ENCODE data around the gene ATAD3A. TPM values are rescaled to one million over a fixed set of nuclear protein-coding genes. Genes with fewer than 3 reads are reported as not detected.
A peak's percentile ranks its signal among the peaks of the same experiment; 100 is the strongest.

The ATAD3A gene
- total RNA-seq, 3 donors from 2014 or later (not counting 1 experiment from before 2014, with no cell fraction given) = 17.3 to 37.3 (median 22.2) TPM

DNA sequence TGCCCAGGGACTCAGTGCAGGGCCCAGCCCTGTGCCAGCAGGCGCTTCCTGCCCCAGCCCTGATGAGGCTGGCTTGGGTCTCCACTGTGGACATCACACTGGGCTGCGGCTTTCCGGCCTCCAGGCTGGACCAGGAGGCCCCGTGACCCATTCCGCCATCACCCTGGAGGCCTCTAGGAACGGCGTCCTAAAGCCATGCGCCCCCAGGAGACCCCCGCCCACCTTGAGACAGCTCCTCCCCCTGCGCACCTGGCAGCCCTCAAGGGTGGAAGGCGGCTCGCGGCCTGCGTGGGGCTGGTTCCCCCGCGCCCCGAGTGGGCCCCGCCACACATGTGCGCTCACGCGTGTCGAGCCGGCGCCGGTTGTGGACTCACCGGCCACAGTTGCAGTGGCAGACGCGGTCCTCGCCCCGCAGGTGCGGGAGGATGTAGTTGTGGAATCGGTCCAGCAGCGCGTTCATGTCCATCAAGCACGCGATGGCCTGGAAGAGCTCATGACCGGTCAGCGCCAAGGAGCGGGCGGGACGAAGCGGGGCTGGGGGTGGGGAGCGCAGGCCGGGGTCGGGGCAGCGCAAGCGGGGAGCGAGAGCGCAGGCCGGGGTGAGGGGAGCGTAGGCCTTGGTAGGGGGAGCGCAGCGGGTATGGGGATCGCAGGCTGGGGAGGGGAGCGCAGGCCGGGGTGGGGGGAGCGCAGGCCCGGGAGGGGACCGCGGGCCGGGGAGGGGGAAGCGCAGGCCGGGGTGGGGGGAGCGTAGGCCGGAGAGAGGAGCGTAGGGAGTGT, 27.5 kb downstream of the ATAD3A start:
- Mint-ChIP-seq H3K4me3 (peak overlapping the region; percentile 67), H3K9me3 (no peaks in the 10 kb centered on the region), H3K27me3 (ENCODE audit: low read depth in 2 of 2) (no peaks in the 10 kb centered on the region), H3K4me1 (no peaks in the 10 kb centered on the region), H3K36me3 (no peaks in the 10 kb centered on the region), H3K27ac (no peak overlapping the region)
- no peak overlapping the region for H3K4me3 ChIP-seq (ENCODE audit: low read length)
- TF ChIP-seq, protein P1, sequence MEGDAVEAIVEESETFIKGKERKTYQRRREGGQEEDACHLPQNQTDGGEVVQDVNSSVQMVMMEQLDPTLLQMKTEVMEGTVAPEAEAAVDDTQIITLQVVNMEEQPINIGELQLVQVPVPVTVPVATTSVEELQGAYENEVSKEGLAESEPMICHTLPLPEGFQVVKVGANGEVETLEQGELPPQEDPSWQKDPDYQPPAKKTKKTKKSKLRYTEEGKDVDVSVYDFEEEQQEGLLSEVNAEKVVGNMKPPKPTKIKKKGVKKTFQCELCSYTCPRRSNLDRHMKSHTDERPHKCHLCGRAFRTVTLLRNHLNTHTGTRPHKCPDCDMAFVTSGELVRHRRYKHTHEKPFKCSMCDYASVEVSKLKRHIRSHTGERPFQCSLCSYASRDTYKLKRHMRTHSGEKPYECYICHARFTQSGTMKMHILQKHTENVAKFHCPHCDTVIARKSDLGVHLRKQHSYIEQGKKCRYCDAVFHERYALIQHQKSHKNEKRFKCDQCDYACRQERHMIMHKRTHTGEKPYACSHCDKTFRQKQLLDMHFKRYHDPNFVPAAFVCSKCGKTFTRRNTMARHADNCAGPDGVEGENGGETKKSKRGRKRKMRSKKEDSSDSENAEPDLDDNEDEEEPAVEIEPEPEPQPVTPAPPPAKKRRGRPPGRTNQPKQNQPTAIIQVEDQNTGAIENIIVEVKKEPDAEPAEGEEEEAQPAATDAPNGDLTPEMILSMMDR (IDR thresholded peaks at IDR 0.05) = no peak
- H3K27me3 ChIP-seq (ENCODE audit: control insufficient read depth, insufficient read depth, low read length) = no peaks in the 10 kb centered on the region
- H3K4me1 ChIP-seq (ENCODE audit: control insufficient read depth, insufficient read depth, low read length) = peaks cover 12% of the 10 kb centered on the region
- intact Hi-C loops (cut with micrococcal nuclease) = no loop called here
- WGBS (ENCODE audit: insufficient coverage) = 27% methylated on average over 64 of the region's 66 CpGs
- DNase-seq = peak in 1 of 2 donors; percentile 17
- H3K27ac ChIP-seq (ENCODE audit: low read length) = no peak overlapping the region
- peaks cover 5% of the 10 kb centered on the region for H3K36me3 ChIP-seq (ENCODE audit: control insufficient read depth, insufficient read depth, low read length)
- H3K9me3 ChIP-seq (ENCODE audit: control insufficient read depth, insufficient read depth, low read length) = no peaks in the 10 kb centered on the region
- no peak for ATAC-seq

DNA sequence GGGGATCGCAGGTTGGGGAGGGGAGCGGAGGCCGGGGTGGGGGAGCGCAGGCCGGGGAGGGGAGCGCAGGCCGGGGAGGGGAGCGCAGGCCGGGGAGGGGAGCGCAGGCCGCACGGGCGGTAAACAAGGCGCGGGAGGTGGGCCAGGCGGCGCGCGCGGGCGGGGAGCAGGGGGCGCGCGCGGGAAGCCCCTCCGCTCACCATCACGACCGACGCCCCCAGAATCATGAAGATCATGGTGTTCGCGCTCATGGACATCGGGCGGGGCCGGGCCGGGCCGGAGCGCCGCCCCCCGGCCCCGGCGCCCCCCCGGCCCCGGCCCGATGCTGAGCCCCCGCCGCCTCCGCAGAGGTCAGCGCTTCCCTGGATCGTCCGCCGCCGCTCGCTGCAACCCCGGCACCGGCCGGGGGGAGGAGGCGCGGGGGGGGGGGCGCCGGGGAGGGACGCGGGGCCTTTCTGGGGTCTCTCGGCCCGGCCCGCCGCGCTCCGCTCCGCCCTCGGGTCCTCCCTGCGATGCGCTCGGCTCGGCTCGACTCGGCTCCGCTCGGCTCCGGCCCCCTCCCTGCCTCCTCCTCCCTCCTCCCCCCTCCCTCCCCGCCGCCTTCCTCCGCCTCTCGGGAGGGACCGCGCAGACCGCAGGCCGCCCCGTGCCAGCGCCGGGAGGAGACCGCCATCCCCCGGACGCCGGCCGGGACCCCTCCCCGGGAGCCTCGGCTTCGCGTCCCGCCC, 28.3 kb downstream of the ATAD3A start, which contains the start of gene TMEM240:
TSS of gene TMEM240 (minus strand) at position 535 of the 728 bp plus-strand sequence. CDS start at position 257, 278 bp downstream.
- 2% methylated on average over 92 of the region's 100 CpGs for WGBS (ENCODE audit: insufficient coverage)
- Mint-ChIP-seq H3K27ac (no peak within 1 kb of the TSS), H3K4me3 (peak within 1 kb of the TSS; percentile 67), H3K36me3 (no peaks in the 10 kb centered on the region), H3K4me1 (no peaks in the 10 kb centered on the region), H3K27me3 (ENCODE audit: low read depth in 2 of 2) (no peaks in the 10 kb centered on the region), H3K9me3 (no peaks in the 10 kb centered on the region)
- peak in 1 of 2 donors; percentile 73 for DNase-seq
- no peak within 1 kb of the TSS for H3K27ac ChIP-seq (ENCODE audit: low read length)
- TF ChIP-seq, protein P1 (IDR thresholded peaks at IDR 0.05) = no peak
- peaks cover 5% of the 10 kb centered on the region for H3K36me3 ChIP-seq (ENCODE audit: control insufficient read depth, insufficient read depth, low read length)
- peaks cover 12% of the 10 kb centered on the region for H3K4me1 ChIP-seq (ENCODE audit: control insufficient read depth, insufficient read depth, low read length)
- peak in 2 of 3 donors; percentile 71 to 84 for ATAC-seq
- no peaks in the 10 kb centered on the region for H3K27me3 ChIP-seq (ENCODE audit: control insufficient read depth, insufficient read depth, low read length)
- no peaks in the 10 kb centered on the region for H3K9me3 ChIP-seq (ENCODE audit: control insufficient read depth, insufficient read depth, low read length)
- intact Hi-C loops (cut with micrococcal nuclease) = no loop called here
- no peak within 1 kb of the TSS for H3K4me3 ChIP-seq (ENCODE audit: low read length)

DNA sequence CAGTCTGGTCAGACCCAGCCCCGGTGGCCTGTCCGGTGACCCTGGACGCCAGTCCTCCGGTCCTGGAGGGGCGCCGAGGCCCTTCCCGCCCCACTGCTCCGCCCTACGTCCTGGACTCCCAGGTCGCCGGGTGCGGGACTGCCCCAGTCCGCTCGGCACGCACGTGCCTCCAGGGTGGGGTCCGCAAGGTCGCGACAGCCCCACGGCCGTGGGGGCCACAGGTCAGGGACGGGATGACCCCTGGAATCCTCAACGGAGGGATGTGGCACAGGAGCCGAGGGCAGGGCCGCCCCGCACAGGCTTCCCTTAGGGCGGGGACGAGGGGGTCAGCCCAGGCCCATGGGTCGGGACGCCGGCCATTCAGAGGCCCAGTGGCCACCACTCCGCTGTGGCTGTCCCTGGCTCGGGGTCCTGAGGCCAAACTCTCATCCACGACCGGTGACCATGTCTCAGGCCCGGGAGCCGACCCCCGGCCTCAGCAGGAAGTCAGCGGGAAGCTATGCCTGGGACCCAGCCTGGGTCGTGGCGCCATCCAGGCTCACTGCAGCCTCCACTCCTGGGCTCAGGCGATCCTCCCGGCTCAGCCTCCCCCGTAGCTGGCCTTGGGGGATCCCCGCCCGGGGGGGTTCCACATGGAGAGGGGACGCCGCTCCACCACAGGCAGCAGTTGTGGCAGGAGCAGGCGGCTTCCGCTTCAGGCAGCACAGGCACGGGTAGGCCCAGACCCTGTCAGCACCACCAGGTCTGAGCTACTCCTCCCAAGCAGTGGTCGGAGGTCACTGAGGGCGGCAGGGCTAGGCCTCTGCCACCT, 29.1 kb downstream of the ATAD3A start:
- DNase-seq = peak in 1 of 2 donors; percentile 14
- no peaks in the 10 kb centered on the region for H3K27me3 ChIP-seq (ENCODE audit: control insufficient read depth, insufficient read depth, low read length)
- no peak overlapping the region for H3K27ac ChIP-seq (ENCODE audit: low read length)
- Mint-ChIP-seq H3K36me3 (no peaks in the 10 kb centered on the region), H3K9me3 (no peaks in the 10 kb centered on the region), H3K27ac (no peak overlapping the region), H3K27me3 (ENCODE audit: low read depth in 2 of 2) (no peaks in the 10 kb centered on the region), H3K4me1 (no peaks in the 10 kb centered on the region), H3K4me3 (no peak overlapping the region)
- 81% methylated on average over 53 of the region's 53 CpGs for WGBS (ENCODE audit: insufficient coverage)
- TF ChIP-seq, protein P1 (IDR thresholded peaks at IDR 0.05) = no peak
- H3K36me3 ChIP-seq (ENCODE audit: control insufficient read depth, insufficient read depth, low read length) = peaks cover 5% of the 10 kb centered on the region
- intact Hi-C loops (cut with micrococcal nuclease) = no loop called here
- no peaks in the 10 kb centered on the region for H3K9me3 ChIP-seq (ENCODE audit: control insufficient read depth, insufficient read depth, low read length)
- peaks cover 12% of the 10 kb centered on the region for H3K4me1 ChIP-seq (ENCODE audit: control insufficient read depth, insufficient read depth, low read length)
- H3K4me3 ChIP-seq (ENCODE audit: low read length) = no peak overlapping the region
- no peak for ATAC-seq

All from natural killer cell (primary cell).